HEK293 (cell line): ENCODE data around the gene PIGO.

ENCODE experiments used
- EGR2 ChIP-seq: fragments of 450-650 bp; formaldehyde crosslinking; IDR thresholded peaks from 2 replicates; pipeline ENCODE4 v1.5.1; 2016; ENCODE audit warnings: low read depth, missing biosample characterization, missing genetic modification characterization
- GLIS1 ChIP-seq: fragments of 450-650 bp; formaldehyde crosslinking; IDR thresholded peaks from 2 replicates; pipeline ENCODE4 v1.5.1; 2016; ENCODE audit warnings: missing biosample characterization, missing genetic modification characterization
- HOXD13 ChIP-seq: sonication (generic); formaldehyde crosslinking; IDR thresholded peaks from 2 replicates; pipeline ENCODE4 v1.8.0; 2022; ENCODE audit warnings: missing genetic modification reagents, borderline replicate concordance
- ZFP41 ChIP-seq: fragments of 450-650 bp; formaldehyde crosslinking; IDR thresholded peaks from 2 replicates; pipeline ENCODE4 v1.5.1; 2016; ENCODE audit warnings: missing biosample characterization, missing genetic modification characterization, borderline replicate concordance
- ZFP69B ChIP-seq: fragments of 450-650 bp; formaldehyde crosslinking; IDR thresholded peaks from 2 replicates; pipeline ENCODE4 v1.5.1; 2016; ENCODE audit warnings: missing biosample characterization, missing genetic modification characterization
- ZNF138 ChIP-seq: fragments of 450-650 bp; formaldehyde crosslinking; IDR thresholded peaks from 2 replicates; pipeline ENCODE4 v1.5.1; 2016; ENCODE audit warnings: missing biosample characterization, missing genetic modification characterization, borderline replicate concordance
- ZNF140 ChIP-seq: fragments of 450-650 bp; formaldehyde crosslinking; IDR thresholded peaks from 2 replicates; pipeline ENCODE4 v1.5.1; 2016; ENCODE audit warnings: missing biosample characterization, missing genetic modification characterization
- ZNF19 ChIP-seq: fragments of 450-650 bp; formaldehyde crosslinking; IDR thresholded peaks from 2 replicates; pipeline ENCODE4; 2016; ENCODE audit warnings: missing biosample characterization, missing genetic modification characterization, low read depth
- ZNF354C ChIP-seq: fragments of 450-650 bp; formaldehyde crosslinking; IDR thresholded peaks from 2 replicates; pipeline ENCODE4 v1.5.1; 2016; ENCODE audit warnings: missing biosample characterization, missing genetic modification characterization, low read depth, borderline replicate concordance
- ZNF660 ChIP-seq: fragments of 450-650 bp; IDR thresholded peaks from 2 replicates; pipeline ENCODE4 v1.5.1; 2018; ENCODE audit warnings: missing biosample characterization, mild to moderate bottlenecking, missing genetic modification characterization
- ZNF830 ChIP-seq: fragments of 450-650 bp; IDR thresholded peaks from 2 replicates; pipeline ENCODE4 v1.5.0; 2018; ENCODE audit warnings: missing biosample characterization, missing genetic modification characterization, low read depth, mild to moderate bottlenecking, moderate library complexity
- ZNF843 ChIP-seq: fragments of 450-650 bp; formaldehyde crosslinking; IDR thresholded peaks from 2 replicates; pipeline ENCODE4 v1.5.1; 2016; ENCODE audit warnings: missing biosample characterization, missing genetic modification characterization
- TF ChIP-seq, protein P1 (sequence below): fragments of 450-650 bp; formaldehyde crosslinking; IDR thresholded peaks from 2 replicates; pipeline ENCODE4 v1.5.1; 2016; ENCODE audit warnings: missing biosample characterization, missing genetic modification characterization
- TF ChIP-seq, protein P2 (sequence below): fragments of 450-650 bp; formaldehyde crosslinking; IDR thresholded peaks from 2 replicates; pipeline ENCODE4 v1.5.1; 2017; ENCODE audit warnings: missing biosample characterization, missing genetic modification characterization
- TF ChIP-seq, protein P3 (sequence below): sonication (generic); formaldehyde crosslinking; IDR thresholded peaks from 2 replicates; pipeline ENCODE4 v1.8.1; 2022; ENCODE audit warnings: mild to moderate bottlenecking, moderate library complexity, missing genetic modification reagents
- TF ChIP-seq, protein P4 (sequence below): fragments of 450-650 bp; formaldehyde crosslinking; IDR thresholded peaks from 2 replicates; pipeline ENCODE4 v1.5.1; 2016; ENCODE audit warnings: missing biosample characterization, missing genetic modification characterization
- TF ChIP-seq, protein P5 (sequence below): fragments of 450-650 bp; formaldehyde crosslinking; IDR thresholded peaks from 2 replicates; pipeline ENCODE4 v1.5.1; 2016; ENCODE audit warnings: missing biosample characterization, missing genetic modification characterization, borderline replicate concordance
- TF ChIP-seq, protein P6 (sequence below): fragments of 450-650 bp; formaldehyde crosslinking; IDR thresholded peaks from 2 replicates; pipeline ENCODE4 v1.5.1; 2016; ENCODE audit warnings: missing biosample characterization, missing genetic modification characterization

The PIGO gene

DNA sequence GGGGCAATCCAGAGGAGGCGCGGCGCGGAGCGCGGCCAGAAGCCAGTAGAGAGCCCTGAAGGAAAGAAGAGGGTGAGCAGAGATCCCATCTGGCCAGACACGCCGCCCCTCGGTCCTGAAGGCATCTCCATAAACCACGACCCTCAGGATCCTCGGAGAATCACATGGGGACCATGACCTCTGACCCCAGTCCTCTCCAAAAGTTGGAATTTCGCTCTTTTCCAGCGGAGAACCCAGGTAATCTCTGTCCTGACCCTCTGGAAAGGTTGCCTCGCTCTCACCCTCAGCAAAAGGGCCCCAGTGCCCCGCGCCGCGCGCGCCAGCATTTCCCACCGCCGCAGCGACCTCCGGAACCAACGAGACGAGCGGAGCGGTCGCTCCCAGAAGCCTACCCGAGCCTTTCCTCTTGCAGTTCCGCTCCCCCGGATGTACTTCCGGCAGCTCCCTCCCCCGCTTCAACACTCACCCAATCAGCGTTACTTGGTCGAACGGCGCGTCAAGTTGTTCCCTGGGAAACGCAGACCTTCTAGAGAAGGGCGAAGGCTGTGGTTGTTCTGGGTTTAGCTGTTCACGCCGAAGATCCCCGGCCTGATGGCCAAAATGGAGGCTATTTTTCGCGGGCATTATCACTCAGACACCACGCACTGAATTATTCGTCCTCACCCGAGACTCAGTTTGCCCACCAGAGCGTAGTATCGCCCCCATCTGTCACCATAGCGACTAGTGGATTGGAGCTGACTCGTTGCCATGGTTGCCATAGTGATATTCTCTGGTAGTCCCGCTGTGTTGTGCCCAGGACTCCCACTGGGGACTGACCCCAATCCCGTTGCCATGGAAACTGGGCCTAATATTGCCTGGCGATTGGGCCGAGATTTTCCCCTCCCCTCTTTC is 6.6 kb upstream of the PIGO start, which contains the start of gene STOML2 (continued):
- TF ChIP-seq ZFP69B (tag by site-specific recombination) (peak; percentile 52; the same call in 1 of the 2 replicates), GLIS1 (tag by site-specific recombination) (no peak), ZNF19 (no peak), ZNF138 (no peak), ZNF354C (no peak), ZNF140 (tag by site-specific recombination) (peak; percentile 98), ZFP41 (tag by site-specific recombination) (no peak), HOXD13 (no peak), EGR2 (tag by site-specific recombination) (peak; percentile 6; the same call in 1 of the 2 replicates), ZNF660 (peak; percentile 16; the same call in 1 of the 2 replicates), ZNF830 (no peak), ZNF843 (tag by site-specific recombination) (peak; percentile 49; the same call in 1 of the 2 replicates)
- TF ChIP-seq, protein P1, sequence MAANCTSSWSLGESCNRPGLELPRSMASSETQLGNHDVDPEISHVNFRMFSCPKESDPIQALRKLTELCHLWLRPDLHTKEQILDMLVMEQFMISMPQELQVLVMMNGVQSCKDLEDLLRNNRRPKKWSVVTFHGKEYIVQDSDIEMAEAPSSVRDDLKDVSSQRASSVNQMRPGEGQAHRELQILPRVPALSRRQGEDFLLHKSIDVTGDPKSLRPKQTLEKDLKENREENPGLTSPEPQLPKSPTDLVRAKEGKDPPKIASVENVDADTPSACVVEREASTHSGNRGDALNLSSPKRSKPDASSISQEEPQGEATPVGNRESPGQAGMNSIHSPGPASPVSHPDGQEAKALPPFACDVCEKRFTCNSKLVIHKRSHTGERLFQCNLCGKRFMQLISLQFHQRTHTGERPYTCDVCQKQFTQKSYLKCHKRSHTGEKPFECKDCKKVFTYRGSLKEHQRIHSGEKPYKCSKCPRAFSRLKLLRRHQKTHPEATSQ (tag by site-specific recombination) = peak; percentile 84; the same call in 1 of the 2 replicates
- TF ChIP-seq, protein P2, sequence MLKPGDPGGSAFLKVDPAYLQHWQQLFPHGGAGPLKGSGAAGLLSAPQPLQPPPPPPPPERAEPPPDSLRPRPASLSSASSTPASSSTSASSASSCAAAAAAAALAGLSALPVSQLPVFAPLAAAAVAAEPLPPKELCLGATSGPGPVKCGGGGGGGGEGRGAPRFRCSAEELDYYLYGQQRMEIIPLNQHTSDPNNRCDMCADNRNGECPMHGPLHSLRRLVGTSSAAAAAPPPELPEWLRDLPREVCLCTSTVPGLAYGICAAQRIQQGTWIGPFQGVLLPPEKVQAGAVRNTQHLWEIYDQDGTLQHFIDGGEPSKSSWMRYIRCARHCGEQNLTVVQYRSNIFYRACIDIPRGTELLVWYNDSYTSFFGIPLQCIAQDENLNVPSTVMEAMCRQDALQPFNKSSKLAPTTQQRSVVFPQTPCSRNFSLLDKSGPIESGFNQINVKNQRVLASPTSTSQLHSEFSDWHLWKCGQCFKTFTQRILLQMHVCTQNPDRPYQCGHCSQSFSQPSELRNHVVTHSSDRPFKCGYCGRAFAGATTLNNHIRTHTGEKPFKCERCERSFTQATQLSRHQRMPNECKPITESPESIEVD = no peak
- TF ChIP-seq, protein P3, sequence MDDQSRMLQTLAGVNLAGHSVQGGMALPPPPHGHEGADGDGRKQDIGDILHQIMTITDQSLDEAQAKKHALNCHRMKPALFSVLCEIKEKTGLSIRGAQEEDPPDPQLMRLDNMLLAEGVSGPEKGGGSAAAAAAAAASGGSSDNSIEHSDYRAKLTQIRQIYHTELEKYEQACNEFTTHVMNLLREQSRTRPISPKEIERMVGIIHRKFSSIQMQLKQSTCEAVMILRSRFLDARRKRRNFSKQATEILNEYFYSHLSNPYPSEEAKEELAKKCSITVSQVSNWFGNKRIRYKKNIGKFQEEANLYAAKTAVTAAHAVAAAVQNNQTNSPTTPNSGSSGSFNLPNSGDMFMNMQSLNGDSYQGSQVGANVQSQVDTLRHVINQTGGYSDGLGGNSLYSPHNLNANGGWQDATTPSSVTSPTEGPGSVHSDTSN = no peak
- TF ChIP-seq, protein P4, sequence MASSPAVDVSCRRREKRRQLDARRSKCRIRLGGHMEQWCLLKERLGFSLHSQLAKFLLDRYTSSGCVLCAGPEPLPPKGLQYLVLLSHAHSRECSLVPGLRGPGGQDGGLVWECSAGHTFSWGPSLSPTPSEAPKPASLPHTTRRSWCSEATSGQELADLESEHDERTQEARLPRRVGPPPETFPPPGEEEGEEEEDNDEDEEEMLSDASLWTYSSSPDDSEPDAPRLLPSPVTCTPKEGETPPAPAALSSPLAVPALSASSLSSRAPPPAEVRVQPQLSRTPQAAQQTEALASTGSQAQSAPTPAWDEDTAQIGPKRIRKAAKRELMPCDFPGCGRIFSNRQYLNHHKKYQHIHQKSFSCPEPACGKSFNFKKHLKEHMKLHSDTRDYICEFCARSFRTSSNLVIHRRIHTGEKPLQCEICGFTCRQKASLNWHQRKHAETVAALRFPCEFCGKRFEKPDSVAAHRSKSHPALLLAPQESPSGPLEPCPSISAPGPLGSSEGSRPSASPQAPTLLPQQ (tag by site-specific recombination) = peak; percentile 71
- TF ChIP-seq, protein P5, sequence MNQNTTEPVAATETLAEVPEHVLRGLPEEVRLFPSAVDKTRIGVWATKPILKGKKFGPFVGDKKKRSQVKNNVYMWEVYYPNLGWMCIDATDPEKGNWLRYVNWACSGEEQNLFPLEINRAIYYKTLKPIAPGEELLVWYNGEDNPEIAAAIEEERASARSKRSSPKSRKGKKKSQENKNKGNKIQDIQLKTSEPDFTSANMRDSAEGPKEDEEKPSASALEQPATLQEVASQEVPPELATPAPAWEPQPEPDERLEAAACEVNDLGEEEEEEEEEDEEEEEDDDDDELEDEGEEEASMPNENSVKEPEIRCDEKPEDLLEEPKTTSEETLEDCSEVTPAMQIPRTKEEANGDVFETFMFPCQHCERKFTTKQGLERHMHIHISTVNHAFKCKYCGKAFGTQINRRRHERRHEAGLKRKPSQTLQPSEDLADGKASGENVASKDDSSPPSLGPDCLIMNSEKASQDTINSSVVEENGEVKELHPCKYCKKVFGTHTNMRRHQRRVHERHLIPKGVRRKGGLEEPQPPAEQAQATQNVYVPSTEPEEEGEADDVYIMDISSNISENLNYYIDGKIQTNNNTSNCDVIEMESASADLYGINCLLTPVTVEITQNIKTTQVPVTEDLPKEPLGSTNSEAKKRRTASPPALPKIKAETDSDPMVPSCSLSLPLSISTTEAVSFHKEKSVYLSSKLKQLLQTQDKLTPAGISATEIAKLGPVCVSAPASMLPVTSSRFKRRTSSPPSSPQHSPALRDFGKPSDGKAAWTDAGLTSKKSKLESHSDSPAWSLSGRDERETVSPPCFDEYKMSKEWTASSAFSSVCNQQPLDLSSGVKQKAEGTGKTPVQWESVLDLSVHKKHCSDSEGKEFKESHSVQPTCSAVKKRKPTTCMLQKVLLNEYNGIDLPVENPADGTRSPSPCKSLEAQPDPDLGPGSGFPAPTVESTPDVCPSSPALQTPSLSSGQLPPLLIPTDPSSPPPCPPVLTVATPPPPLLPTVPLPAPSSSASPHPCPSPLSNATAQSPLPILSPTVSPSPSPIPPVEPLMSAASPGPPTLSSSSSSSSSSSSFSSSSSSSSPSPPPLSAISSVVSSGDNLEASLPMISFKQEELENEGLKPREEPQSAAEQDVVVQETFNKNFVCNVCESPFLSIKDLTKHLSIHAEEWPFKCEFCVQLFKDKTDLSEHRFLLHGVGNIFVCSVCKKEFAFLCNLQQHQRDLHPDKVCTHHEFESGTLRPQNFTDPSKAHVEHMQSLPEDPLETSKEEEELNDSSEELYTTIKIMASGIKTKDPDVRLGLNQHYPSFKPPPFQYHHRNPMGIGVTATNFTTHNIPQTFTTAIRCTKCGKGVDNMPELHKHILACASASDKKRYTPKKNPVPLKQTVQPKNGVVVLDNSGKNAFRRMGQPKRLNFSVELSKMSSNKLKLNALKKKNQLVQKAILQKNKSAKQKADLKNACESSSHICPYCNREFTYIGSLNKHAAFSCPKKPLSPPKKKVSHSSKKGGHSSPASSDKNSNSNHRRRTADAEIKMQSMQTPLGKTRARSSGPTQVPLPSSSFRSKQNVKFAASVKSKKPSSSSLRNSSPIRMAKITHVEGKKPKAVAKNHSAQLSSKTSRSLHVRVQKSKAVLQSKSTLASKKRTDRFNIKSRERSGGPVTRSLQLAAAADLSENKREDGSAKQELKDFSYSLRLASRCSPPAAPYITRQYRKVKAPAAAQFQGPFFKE = no peak
- TF ChIP-seq, protein P6, sequence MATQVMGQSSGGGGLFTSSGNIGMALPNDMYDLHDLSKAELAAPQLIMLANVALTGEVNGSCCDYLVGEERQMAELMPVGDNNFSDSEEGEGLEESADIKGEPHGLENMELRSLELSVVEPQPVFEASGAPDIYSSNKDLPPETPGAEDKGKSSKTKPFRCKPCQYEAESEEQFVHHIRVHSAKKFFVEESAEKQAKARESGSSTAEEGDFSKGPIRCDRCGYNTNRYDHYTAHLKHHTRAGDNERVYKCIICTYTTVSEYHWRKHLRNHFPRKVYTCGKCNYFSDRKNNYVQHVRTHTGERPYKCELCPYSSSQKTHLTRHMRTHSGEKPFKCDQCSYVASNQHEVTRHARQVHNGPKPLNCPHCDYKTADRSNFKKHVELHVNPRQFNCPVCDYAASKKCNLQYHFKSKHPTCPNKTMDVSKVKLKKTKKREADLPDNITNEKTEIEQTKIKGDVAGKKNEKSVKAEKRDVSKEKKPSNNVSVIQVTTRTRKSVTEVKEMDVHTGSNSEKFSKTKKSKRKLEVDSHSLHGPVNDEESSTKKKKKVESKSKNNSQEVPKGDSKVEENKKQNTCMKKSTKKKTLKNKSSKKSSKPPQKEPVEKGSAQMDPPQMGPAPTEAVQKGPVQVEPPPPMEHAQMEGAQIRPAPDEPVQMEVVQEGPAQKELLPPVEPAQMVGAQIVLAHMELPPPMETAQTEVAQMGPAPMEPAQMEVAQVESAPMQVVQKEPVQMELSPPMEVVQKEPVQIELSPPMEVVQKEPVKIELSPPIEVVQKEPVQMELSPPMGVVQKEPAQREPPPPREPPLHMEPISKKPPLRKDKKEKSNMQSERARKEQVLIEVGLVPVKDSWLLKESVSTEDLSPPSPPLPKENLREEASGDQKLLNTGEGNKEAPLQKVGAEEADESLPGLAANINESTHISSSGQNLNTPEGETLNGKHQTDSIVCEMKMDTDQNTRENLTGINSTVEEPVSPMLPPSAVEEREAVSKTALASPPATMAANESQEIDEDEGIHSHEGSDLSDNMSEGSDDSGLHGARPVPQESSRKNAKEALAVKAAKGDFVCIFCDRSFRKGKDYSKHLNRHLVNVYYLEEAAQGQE (tag by site-specific recombination) = no peak
